CD14-positive monocyte (primary cell): ENCODE measurements around the gene C9orf78. TPM values are rescaled to one million over a fixed set of nuclear protein-coding genes. Genes with fewer than 3 reads are reported as not detected.

ENCODE experiments used
- DNase-seq, 3 donors: peaks; one replicate each; pipeline ENCODE4 v3.0.0-alpha.2; 2011 to 2022
- H2AFZ ChIP-seq: 2 replicates; pipeline ENCODE4 v1.6.0; 2012; ENCODE audit warnings: mild to moderate bottlenecking, low read depth, low read length, inconsistent platforms; ENCODE audit not compliant: insufficient read depth, poor library complexity, severe bottlenecking
- H3K27ac ChIP-seq, 2 donors: 1 replicate in 1 of 2; 2 replicates in 1 of 2; pipeline ENCODE4 v1.5.1; 2012 to 2013; ENCODE audit warnings: low read length in 2 of 2, control low read depth in 1 of 2, inconsistent platforms in 1 of 2, low read depth in 1 of 2, mild to moderate bottlenecking in 1 of 2
- H3K27me3 ChIP-seq, 2 donors: one replicate each; pipeline versions ENCODE4 v1.6.0 to v1.6.1; 2011 to 2013; ENCODE audit warnings: low read length in 2 of 2; ENCODE audit not compliant: control insufficient read depth in 2 of 2, insufficient read depth in 2 of 2
- H3K36me3 ChIP-seq, 2 donors: replicated peaks in 1 of 2; 1 replicate in 1 of 2; 2 replicates in 1 of 2; pipeline versions ENCODE4 v1.5.1 to v1.6.1; 2012 to 2013; ENCODE audit warnings: low read length in 2 of 2, control low read depth in 1 of 2, inconsistent platforms in 1 of 2, mild to moderate bottlenecking in 1 of 2; ENCODE audit not compliant: insufficient read depth in 2 of 2, control insufficient read depth in 1 of 2
- H3K4me1 ChIP-seq, 2 donors: 1 replicate in 1 of 2; 2 replicates in 1 of 2; pipeline versions ENCODE4 v1.5.1 to v1.6.1; 2012 to 2013; ENCODE audit warnings: low read length in 2 of 2, control low read depth in 1 of 2, inconsistent platforms in 1 of 2, mild to moderate bottlenecking in 1 of 2, moderate library complexity in 1 of 2; ENCODE audit not compliant: insufficient read depth in 2 of 2, control insufficient read depth in 1 of 2
- H3K4me2 ChIP-seq: replicated peaks from 2 replicates; pipeline ENCODE3; 2012; ENCODE audit warnings: low read length, moderate library complexity, mild to moderate bottlenecking; ENCODE audit not compliant: poor library complexity, severe bottlenecking; ENCODE audit errors: extremely low read depth
- H3K4me3 ChIP-seq, 3 experiments: fragments of 200-600 bp in 1 of 3; sonication (generic) in 1 of 3; replicated peaks in 1 of 3; 1 replicate in 2 of 3; 2 replicates in 1 of 3; pipeline ENCODE4 v1.5.1; 2011 to 2013; ENCODE audit warnings: low read length in 3 of 3, mild to moderate bottlenecking in 3 of 3, control low read depth in 2 of 3, low read depth in 2 of 3, inconsistent platforms in 1 of 3, moderate library complexity in 1 of 3
- H3K79me2 ChIP-seq: 2 replicates; pipeline ENCODE4 v1.6.0; 2012; ENCODE audit warnings: mild to moderate bottlenecking, control low read depth, inconsistent platforms, low read length, moderate library complexity; ENCODE audit not compliant: insufficient read depth
- H3K9ac ChIP-seq: 2 replicates; pipeline ENCODE4 v1.6.0; 2017; ENCODE audit warnings: low read length, mild to moderate bottlenecking; ENCODE audit not compliant: insufficient read depth, poor library complexity, severe bottlenecking
- H3K9me3 ChIP-seq, 2 donors: replicated peaks in 1 of 2; 1 replicate in 1 of 2; 2 replicates in 1 of 2; pipeline versions ENCODE4 v1.5.1 to v1.6.1; 2012 to 2013; ENCODE audit warnings: low read length in 2 of 2, control low read depth in 1 of 2; ENCODE audit not compliant: control insufficient read depth in 1 of 2, insufficient read depth in 1 of 2
- H4K20me1 ChIP-seq: 2 replicates; pipeline ENCODE4 v1.6.0; 2012; ENCODE audit warnings: mild to moderate bottlenecking, low read length, control low read depth, moderate library complexity; ENCODE audit not compliant: insufficient read depth
- H3K27ac Mint-ChIP-seq, 7 donors: one replicate each; pipeline ENCODE4 v1.8.0; 2020; ENCODE audit warnings: mild to moderate bottlenecking in 7 of 7, mixed read lengths in 7 of 7, moderate library complexity in 6 of 7, inconsistent platforms in 2 of 7
- H3K27me3 Mint-ChIP-seq, 3 donors: one replicate each; pipeline ENCODE4 v1.8.0; 2021 to 2022; ENCODE audit warnings: low read depth in 3 of 3, mild to moderate bottlenecking in 3 of 3, mixed read lengths in 3 of 3, moderate library complexity in 3 of 3, inconsistent platforms in 1 of 3
- H3K36me3 Mint-ChIP-seq, 2 donors: one replicate each; pipeline ENCODE4 v1.8.0; 2020; ENCODE audit warnings: mixed read lengths in 2 of 2, inconsistent platforms in 1 of 2, mild to moderate bottlenecking in 1 of 2
- H3K4me1 Mint-ChIP-seq: one replicate; pipeline ENCODE4 v1.8.0; 2020; ENCODE audit warnings: mild to moderate bottlenecking, mixed read lengths
- H3K4me3 Mint-ChIP-seq, 2 donors: one replicate each; pipeline ENCODE4 v1.8.0; 2020; ENCODE audit warnings: mild to moderate bottlenecking in 2 of 2, mixed read lengths in 2 of 2, moderate library complexity in 1 of 2
- H3K9me3 Mint-ChIP-seq, 7 donors: one replicate each; pipeline ENCODE4 v1.8.0; 2020 to 2022; ENCODE audit warnings: mixed read lengths in 7 of 7, mild to moderate bottlenecking in 6 of 7, moderate library complexity in 6 of 7, inconsistent platforms in 2 of 7
- WGBS: methylation state at CpG from one replicate; pipeline ENCODE4 v1.1.5; 2013; ENCODE audit warnings: missing lambda C conversion rate; ENCODE audit not compliant: insufficient coverage; 5-methylcytosine and 5-hydroxymethylcytosine counted together
- intact Hi-C, 2 donors: fragments of 100-400 bp; cut with micrococcal nuclease; formaldehyde crosslinking; loops; one replicate each; pipeline versions ENCODE4 v1.15.0 to v1.15.1; 2023
- polyA plus RNA-seq, 3 donors: library from polyadenylated mRNA; depleted of rRNA in 1 of 3; unstranded in 2 of 3; stranded (reverse) in 1 of 3; fragments of 300-500 nt in 2 of 3; fragments of >200 nt in 1 of 3; fragmentation: Illumina TruSeq in 2 of 3; gene quantifications; 1 replicate in 2 of 3; 2 replicates in 1 of 3; pipeline ENCODE4 v1.2.3, GENCODE V29; 2012 to 2021
- TF ChIP-seq, protein P1 (sequence below): fragments of 200-600 bp; IDR thresholded peaks from one replicate; pipeline ENCODE4 v1.8.0; 2022; ENCODE audit warnings: antibody characterized with exemption, mild to moderate bottlenecking

C9orf78 gene
- polyA plus RNA-seq, 3 donors: 53.3 to 82.4 (median 65.5) TPM

DNA sequence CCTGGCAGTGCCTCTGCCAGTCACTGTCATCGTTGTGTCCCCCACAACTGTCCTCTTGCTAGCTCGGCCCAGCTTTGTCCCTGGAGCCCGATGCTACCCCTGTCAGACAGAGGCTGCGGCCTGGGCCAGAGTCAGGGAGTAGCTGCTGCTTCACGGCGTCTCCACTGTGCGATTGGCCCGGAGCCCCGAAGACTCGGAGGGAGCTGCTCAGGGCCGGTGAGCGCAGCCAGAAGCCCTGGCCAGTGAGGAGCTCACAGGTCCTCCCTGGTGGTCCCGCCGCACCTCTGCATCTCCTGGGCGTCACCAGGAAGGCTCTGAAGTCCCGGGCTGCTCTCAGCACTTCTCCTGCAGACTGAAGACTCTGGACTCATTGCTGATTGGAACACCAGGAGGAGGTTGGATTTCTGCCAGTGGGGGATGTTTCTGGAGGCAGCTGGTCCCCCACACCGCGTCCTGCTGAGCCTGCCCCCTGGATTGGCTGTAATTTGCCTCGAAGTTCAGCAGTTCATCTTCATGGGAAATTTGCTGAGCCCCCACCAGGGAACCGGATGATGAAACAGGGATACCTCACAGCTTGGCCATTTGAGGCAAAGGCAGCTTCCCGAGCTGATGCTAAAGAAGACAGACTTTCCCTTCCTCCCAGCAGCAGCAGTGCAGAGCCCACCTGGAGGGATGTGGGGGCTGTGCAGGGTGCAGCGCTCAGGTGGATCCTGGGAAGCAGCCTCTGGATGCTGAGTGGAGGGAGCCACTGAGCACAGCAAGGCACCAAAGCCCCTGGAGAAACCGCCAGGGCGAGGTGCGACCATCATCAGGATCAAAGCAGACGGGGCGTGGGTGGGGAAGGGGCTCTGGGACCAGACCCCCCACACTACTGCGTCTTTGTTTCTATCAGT lies 45.8 kb upstream of the C9orf78 start:
- Mint-ChIP-seq H3K36me3 (peaks cover 28 to 43% of the 10 kb centered on the region in 2 donors), H3K9me3 (no peaks in the 10 kb centered on the region), H3K4me1 (peaks cover 17% of the 10 kb centered on the region), H3K27me3 (no peaks in the 10 kb centered on the region), H3K4me3 (no peak overlapping the region), H3K27ac (no peak overlapping the region)
- no peak overlapping the region for H2AFZ ChIP-seq
- H3K79me2 ChIP-seq: peaks cover 10% of the 10 kb centered on the region
- intact Hi-C loops: loop anchor here (10.0 kb wide), 2 partner anchors 214 to 354 kb away; no protein-coding TSS in a partner anchor
- no peaks in the 10 kb centered on the region for H4K20me1 ChIP-seq
- no peaks in the 10 kb centered on the region for H3K9me3 ChIP-seq
- peaks cover 19 to 22% of the 10 kb centered on the region in 2 donors for H3K4me1 ChIP-seq
- H3K4me2 ChIP-seq: no peak overlapping the region
- TF ChIP-seq, protein P1, sequence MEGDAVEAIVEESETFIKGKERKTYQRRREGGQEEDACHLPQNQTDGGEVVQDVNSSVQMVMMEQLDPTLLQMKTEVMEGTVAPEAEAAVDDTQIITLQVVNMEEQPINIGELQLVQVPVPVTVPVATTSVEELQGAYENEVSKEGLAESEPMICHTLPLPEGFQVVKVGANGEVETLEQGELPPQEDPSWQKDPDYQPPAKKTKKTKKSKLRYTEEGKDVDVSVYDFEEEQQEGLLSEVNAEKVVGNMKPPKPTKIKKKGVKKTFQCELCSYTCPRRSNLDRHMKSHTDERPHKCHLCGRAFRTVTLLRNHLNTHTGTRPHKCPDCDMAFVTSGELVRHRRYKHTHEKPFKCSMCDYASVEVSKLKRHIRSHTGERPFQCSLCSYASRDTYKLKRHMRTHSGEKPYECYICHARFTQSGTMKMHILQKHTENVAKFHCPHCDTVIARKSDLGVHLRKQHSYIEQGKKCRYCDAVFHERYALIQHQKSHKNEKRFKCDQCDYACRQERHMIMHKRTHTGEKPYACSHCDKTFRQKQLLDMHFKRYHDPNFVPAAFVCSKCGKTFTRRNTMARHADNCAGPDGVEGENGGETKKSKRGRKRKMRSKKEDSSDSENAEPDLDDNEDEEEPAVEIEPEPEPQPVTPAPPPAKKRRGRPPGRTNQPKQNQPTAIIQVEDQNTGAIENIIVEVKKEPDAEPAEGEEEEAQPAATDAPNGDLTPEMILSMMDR: no peak
- no peak overlapping the region for H3K4me3 ChIP-seq
- DNase-seq: no peak
- 96% methylated on average over 24 of the region's 28 CpGs for WGBS
- no peak overlapping the region for H3K27ac ChIP-seq
- no peak overlapping the region for H3K9ac ChIP-seq
- no peaks in the 10 kb centered on the region for H3K27me3 ChIP-seq
- H3K36me3 ChIP-seq: peaks cover 26 to 31% of the 10 kb centered on the region in 2 donors

GRCh38 chr9:129879991-129880653 lies 45.0 kb upstream of the C9orf78 start:
- peaks cover 11% of the 10 kb centered on the region for H3K4me1 Mint-ChIP-seq
- H3K4me3 Mint-ChIP-seq: no peak overlapping the region
- H3K9ac ChIP-seq: no peak overlapping the region
- H3K36me3 Mint-ChIP-seq: peaks cover 35 to 51% of the 10 kb centered on the region in 2 donors
- H3K4me3 ChIP-seq: no peak overlapping the region
- H3K4me2 ChIP-seq: no peak overlapping the region
- no peaks in the 10 kb centered on the region for H3K9me3 ChIP-seq
- TF ChIP-seq, protein P1: no peak
- intact Hi-C loops: loop anchor here (10.0 kb wide), 2 partner anchors 215 to 355 kb away; no protein-coding TSS in a partner anchor
- peaks cover 14 to 16% of the 10 kb centered on the region in 2 donors for H3K4me1 ChIP-seq
- H3K27me3 ChIP-seq: no peaks in the 10 kb centered on the region
- H4K20me1 ChIP-seq: no peaks in the 10 kb centered on the region
- peaks cover 0 to under 1% (median 0%) of the 10 kb centered on the region in 3 donors for H3K27me3 Mint-ChIP-seq
- no peak overlapping the region for H2AFZ ChIP-seq
- H3K27ac ChIP-seq: no peak overlapping the region
- 96% methylated on average over 25 of the region's 31 CpGs for WGBS
- peaks cover 6% of the 10 kb centered on the region for H3K79me2 ChIP-seq
- no peak for DNase-seq
- H3K9me3 Mint-ChIP-seq: no peaks in the 10 kb centered on the region
- peaks cover 33 to 39% of the 10 kb centered on the region in 2 donors for H3K36me3 ChIP-seq
- no peak overlapping the region for H3K27ac Mint-ChIP-seq
